Midbrain (tissue), 1 donor: ENCODE measurements around the gene GPATCH4.
"Not testable (repeated sequence)": the region's sequence is repeated elsewhere in the genome, so short reads cannot be mapped to it uniquely, and the experiment has no call there.

Source experiments
- DNase-seq: peaks from one replicate; lab custom pipeline; 2025; lab: John Stamatoyannopoulos, UW

Gene GPATCH4

DNA sequence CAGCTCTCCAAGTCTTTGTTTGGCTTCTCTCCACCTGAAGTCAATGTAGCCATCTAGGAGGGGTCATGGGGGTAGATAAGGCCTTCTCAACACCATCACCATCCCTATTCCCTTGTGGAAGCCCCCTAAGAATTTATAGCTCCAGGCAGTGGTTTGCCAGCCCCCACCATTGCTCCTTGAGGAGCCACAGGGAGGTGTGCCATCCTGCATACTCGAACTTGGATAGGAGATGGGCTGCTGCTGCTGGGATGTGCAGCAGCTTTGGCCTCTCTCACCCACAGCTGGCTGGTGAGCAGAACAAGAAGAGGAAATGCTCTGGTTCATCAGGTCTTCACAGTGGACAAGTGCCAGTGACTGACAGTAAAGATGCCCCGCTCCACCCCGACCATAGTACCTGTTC is 4.9 kb downstream of the GPATCH4 start:
- no peak for DNase-seq

DNA sequence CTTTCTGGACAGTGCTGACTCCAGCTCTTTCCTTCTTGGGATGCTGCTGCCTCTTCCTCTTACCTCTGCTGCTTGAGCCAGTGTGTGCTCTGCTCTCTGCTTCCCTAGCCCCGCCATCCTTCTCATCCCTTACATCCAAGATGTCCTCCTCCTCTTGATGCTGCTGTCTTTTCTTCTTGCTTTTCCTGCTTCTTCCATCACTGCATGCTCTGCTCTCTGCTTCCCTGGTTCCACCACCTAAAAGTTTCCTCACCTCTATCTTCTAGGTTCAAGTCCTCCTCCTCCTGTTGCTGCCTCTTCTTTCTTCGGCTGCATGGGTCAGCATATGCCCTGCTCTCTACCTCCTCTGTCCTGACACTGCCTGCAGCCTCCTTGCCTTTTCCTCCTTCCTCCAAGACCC is 6.3 kb downstream of the GPATCH4 start:
- no peak for DNase-seq

DNA sequence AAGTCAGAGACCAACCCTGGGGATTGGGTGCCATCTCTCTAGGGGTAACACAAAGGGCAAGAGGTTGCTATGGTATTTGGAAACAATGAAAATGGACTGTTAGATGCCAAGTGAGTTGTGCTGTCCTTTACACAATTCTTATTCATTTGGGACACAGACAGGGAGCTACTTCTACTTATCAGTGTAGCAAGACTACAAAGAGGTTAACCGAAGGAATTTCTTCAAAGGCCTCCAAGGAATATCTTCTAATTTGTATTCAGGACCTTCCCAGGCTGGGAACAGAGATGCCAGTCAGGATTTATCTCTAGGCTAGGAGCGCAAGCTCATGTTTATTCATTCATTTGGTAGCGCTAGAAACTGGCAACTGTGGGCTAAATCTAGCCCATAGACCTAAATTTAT is 7.1 kb downstream of the GPATCH4 start:
- DNase-seq, result peak; percentile 13

DNA sequence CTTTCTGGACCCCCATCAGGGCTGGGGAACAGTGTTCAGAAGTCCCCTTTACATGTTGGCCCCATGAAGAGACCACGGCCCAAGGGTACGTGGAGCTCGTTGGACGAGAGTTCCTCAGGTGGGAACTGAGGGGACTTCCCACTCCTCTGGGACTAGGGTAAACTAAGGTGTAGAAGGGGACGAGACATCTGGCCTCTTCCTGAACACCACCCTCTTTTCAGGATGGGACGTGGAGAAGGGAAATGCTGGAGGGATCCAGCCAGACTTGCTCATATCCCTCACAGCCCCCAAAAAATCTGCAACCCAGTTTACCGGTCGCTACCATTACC is 7.7 kb downstream of the GPATCH4 start:
- no peak for DNase-seq

DNA sequence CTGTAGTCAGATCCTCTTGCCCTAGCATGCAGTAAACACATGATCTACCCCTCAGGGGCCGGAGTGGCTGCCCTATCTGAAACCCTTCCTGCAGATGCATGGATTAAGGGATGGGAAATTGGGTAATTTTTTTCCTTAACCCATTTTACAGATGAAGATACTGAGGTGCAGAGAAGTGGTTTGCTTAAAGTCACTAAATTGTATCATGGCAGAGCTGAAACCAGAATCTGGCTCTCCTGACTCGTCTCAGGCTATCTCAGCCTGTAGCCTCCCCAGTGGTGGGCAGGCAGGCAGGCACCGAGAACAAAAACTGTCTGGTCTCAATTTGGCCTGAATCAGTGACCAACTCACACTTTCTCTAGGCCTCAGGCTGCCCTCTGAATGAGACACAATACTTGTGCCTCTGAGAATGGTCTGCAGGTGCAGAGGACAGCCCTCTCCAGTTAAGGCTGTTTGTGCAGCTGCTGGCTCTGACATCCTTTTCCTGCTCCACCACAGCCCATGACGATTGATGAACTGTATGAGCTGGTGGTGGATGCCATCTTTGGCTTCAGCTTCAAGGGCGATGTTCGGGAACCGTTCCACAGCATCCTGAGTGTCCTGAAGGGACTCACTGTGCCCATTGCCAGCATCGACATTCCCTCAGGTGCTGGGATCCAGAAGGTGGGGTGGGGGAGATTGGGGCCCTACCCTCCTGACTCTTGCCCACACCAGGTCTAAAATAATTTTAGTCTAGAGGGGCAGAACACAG is 8.2 kb downstream of the GPATCH4 start:
- DNase-seq, result no peak

DNA sequence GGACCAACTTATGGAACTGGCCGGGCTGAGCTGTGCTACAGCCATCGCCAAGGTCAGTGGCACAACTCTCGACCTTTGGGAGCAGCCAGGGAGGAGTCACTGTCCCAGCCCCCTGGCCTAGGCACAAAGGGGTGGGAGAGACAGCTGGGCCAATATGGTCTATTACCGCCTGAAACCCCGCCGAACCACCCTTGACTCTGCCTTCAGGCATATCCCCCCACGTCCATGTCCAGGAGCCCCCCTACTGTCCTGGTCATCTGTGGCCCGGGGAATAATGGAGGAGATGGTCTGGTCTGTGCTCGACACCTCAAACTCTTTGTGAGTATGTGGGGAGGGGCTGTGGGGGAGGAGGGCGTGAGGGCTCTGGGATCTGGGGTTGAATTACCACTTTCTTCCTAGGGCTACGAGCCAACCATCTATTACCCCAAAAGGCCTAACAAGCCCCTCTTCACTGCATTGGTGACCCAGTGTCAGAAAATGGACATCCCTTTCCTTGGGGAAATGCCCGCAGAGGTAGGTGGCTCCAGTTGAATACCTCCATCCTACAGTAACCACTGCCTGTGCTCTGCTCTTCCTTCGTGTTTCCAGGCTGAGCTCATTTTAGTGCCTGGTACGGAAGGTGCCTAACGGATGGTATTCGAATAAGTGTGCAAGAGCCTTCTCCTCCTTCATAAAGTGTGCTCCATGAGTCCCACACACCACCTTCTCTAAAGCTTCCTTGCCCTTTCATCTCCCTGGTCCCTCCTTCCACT is 8.9 kb downstream of the GPATCH4 start:
- DNase-seq, result no peak

DNA sequence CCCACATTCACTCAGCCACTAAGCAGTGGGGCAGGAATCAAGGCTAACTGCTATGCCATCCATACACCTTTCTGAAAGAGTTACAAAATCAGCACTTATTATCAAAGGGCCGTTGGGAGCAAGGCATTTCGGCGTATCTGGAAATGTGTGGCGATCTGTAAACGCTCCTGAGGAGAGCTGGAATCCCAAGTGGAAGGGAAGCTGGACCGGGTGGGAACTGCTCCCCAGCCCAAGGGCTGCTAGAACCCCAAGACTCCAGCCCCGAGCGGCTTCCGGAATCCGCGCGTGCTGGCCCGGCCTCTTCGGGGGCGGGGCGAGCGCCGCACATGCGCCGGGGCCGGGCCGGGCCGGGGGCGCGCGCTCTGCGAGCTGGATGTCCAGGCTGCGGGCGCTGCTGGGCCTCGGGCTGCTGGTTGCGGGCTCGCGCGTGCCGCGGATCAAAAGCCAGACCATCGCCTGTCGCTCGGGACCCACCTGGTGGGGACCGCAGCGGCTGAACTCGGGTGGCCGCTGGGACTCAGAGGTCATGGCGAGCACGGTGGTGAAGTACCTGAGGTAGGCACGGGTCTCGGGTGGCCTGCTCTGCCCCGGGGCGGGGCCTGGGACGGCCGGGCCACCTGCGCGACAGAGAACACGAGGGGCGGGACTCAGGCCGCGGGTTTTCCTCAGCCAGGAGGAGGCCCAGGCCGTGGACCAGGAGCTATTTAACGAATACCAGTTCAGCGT is 9.7 kb downstream of the GPATCH4 start, which contains the start of gene NAXE:
Gene NAXE, plus strand, starts transcription at position 345 of the 726 bp plus-strand sequence. Its CDS starts 29 bp downstream, at position 374.
- DNase-seq, result peak; percentile 73

DNA sequence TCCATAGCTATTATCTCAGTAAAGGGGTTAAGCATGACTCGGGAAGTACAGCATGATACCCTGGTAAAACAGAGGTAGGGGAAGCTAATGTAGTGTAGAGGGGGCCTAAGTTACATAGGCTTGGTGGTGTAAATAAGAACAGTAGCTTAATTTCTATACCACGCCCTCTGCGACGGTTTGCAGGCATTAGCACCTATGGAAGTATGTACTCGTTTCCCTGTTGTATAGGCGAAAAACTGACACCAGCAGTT is 10.2 kb downstream of the GPATCH4 start:
- DNase-seq, result no peak

DNA sequence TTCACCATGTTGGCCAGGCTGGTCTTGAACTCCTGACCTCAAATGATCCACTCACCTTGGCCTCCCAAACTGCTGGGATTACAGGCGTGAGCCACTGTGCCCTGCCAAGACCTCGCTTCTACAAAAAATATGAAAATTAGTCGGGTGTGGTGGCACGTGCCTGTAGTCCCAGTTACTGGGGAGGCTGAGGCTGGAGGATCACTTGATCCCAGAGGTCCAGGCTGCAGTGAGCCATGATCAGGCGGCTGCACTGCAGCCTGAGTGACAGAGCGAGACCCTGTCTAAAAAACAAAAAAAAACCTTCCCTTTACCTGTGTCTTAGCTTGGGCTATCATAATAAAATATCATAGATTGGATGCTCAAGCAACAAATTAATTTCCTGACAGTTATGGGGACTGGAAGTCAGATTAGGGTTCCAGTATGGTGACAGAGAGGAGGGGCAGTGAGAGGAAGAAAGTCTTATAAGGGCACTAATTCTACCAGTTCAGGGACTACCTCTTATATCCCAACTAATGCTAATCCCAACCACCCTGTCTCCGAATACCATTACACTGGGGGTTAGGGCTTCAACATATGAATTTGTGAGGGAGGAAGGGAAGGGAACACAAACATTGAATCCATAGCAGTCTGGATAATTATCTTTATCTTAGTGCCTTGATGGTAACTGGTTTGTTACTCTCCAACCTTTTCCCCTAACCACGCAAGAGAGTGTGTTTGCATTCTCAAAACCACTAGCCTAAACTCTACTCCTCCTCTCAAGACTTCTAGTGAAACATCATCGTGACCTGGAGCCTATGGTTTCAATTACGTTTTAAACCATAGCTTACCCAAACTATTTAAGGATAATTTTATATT is 10.7 kb downstream of the GPATCH4 start:
- DNase-seq, result no peak

DNA sequence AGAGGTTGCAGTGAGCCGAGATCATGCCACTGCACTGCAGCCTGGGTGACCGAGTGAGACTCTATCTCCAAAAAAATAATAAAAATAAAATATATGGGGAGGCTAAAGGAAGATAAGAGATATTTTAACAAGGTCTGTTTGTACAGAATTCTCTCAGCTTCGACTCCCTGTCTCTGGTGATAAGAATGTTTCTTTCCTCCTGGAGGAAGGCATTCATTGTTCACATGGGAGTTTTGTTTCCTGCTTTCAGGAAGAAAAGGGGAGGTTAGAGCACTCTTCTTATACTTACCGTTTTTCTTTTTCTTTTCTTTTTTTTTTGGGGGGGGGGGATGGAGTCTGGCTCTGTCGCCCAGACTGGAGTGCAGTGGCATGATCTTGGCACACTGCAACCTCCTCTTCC is 11.7 kb downstream of the GPATCH4 start:
- DNase-seq, result no peak

DNA sequence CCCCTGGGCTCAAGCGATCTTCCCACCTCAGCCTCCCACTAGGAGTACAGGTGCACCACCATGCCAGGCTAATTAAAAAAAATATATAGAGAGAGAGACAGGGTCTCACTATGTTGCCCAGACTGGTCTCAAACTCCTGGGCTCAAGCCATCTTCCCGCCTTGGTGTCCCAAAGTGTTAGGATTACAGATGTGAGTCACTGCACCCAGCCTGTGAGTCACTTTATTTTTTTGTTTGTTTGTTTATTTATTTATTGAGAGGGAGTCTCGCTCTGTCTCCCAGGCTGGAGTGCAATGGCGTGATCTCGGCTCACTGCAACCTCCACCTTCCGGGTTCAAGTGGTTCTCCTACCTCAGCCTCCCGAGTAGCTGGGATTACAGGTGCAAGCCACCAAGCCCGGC is 13.4 kb downstream of the GPATCH4 start:
- DNase-seq, result not testable (repeated sequence)

DNA sequence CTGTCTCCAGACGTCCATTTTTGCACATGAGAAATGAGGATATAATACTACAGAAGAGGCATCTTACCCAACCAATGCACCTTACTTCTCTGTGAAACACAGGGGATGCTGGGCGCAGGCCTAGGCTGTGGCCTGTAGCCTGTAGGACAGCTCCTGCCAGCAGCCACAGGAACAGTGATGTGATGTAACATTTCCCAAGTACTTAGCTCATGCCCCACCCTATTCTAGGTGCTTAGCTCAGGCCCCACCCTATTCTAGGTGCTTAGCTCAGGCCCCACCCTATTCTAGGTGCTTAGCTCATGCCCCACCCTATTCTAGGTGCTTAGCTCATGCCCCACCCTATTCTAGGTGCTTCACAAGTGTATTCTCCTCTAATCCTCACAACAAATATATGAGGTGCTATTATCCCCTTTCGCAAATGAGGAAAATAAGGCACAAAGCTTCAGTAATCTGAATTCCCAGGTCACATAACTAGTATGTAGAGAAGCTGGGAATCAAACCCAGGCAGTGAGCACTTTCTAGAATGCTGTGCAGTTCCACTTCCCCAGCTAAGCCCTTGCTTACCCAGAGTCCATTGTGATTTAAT is 14.3 kb downstream of the GPATCH4 start:
- DNase-seq, result no peak

DNA sequence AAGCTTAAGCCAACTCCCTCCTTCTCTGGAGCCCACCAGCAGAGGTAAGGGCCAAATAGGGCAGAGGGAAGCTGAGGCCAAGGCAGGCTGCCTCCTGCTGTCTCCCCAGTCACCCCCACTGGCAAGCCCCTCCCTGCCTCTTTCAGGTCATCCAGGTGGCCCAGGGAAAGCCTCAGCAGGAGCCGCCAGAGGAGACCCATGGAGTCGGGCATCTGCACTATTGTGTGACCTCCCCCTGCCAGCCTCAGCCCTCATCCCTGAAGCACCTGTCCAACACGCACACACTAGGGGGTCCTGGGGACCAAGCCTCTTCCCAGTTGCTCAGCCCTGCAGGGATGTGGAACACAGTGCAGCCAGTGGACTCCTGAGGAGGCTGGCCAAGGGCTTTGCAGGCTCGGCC is 15.0 kb downstream of the GPATCH4 start:
- DNase-seq, result no peak

DNA sequence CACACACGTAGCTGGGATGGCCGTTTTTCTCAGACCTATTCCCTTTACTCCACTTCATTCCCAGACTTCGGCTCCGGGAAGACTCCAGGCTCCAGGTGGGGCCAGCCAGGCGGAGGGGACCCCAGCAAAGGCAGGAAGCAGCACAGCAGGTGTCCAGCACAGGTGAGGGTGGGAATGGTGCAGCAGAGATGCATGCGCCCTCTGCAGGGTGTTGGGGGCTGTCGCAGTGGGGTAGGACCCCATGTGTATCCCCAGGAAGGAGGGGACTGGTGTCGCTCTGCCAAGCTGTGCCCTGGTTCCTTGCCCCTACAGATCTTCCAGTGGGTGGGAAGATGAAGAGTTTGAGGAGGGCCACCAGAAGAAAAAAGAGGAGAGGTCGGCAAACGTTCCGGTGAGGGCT is 16.5 kb downstream of the GPATCH4 start:
- no peak for DNase-seq

DNA sequence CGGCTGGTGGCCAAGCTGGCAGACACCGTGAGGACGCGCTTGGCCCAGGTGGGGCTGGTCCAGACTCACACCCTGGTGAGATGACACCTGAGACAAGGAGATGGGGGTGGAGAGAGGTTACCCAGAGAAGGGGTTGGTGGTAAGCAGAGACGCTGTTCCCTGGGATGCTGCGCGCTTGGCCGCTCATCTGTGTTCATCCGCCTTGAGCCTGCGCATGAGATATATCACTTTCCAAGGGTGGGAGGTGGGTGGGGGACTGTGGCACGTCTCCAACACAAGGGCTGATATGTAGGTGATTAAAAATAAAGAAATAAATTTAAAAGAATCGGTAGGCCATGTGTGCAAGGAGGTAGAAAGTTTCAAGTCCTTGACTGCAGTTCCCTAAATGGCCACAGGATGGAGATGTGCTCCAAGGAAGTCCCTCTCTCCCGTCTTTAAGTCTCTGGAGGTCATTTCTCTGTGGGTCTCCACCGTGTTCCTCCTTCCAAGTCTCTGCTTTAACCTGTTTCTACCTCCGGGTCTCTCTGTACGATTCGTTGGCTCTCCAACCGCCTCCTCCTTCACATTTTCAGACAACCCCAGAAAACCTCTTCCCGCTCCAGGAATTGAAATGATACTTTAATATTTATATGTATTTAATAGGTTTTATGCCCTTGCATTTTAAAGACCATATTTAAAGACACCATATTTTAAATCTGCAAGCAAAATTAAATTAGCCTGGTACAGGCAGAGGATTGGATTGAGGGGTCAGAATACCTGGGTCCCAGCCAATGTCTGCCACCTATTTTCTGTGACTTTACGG is 17.3 kb downstream of the GPATCH4 start:
- DNase-seq, result peak; percentile 78

DNA sequence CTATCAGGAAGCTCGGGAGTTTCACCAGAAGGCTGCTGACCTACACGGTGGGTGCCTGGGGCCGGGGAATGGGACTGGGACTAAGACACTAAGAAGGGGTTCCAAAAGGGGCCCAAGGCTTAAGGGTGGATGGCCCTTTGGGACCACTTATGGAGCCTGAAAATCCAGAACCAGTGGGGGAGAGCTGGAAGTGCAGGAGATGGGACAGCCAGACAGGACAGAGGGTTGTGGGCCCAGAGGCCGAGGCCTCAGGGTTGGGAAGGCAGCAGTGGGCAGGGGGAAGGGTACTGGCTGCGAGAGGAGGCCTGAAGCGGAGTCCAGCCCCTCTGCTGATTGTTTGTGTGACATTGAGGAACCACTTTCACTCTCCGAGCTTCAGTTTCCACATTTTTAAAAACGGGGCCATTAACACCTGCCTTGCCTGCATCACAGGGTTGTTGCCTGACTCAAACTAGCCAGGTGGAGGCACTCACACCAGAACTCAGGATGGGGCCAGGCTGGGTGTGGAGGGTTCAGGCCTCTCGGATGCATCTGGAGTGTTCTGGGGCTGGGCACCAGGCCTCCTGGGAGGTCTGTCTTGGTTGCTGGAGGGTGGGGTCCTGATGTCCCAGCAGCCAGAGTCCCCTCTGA is 18.8 kb downstream of the GPATCH4 start:
- DNase-seq, result no peak

DNA sequence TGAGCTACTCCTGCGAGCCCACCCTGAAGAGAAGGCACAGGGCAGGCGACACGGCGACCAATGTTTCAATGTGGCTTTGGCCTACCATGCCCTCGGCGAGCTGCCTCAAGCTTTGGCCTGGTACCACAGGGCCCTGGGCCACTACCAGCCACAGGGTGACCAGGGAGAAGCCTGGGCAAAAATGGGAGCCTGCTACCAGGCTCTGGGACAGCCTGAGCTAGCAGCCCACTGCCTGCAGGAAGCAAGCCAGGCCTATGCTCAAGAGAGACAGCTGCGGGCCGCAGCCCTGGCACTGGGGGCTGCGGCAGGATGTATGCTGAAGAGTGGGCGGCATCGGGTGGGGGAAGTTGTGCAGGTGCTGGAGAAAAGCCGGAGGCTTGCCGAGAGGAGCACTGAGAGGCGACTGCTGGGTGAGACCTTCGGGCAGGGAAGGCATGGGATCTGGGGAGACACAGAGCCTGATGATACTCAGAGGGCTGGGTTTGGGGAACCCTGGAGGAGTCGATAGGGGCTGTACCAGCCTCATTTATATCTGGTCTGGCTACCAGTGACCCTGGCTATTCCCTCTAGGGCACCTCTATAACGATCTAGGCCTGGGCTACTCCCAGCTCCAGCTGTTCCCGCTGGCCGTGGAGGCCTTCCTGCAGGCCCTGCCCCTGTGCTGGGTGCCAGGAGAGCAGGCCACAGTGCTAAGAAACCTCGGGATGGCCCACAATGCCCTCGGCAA is 19.5 kb downstream of the GPATCH4 start:
- no peak for DNase-seq

DNA sequence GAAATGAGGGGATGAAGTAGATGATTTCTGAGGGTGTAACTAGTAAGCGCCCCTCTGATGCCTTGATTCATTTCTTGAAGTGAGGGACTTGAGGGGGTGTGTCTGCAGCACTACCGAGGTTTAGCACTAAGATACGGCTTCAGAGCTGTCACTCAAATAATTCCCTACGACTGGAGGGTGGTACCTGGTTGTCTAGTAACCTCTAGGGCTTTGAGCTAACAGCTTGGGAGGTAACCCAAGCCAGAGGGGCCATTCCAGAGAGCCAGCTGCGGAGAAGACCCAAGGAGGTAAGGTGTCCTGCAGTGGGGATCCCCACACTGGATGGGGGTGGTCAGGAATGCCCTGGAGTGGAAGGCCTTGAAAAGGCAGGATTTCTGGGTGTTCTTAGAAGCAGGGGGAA is 21.8 kb downstream of the GPATCH4 start, which contains the start of gene TTC24:
Gene TTC24, plus strand, starts transcription at position 252 of the 400 bp plus-strand sequence. CDS start 1,642 bp downstream, outside the sequence.
- DNase-seq, result no peak

DNA sequence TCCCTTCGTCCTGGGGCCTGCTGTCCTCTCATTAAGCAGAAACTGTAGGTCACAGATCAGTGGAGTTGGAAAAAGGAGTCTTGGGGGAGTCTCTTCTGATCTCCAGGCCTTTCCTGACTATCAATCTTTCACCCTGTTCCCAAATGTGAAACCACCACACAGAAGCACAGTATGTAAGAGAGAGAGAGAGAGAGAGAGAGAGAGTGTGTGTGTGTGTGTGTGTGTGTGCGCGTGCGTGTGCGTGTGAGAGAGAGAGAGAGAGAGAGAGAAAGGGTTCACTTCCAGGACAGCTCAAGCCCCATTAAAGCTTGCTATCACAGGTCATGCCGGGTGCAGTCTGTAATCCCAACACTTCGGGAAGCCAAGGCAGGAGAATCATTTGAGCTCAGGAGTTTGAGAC is 23.2 kb downstream of the GPATCH4 start:
- no peak for DNase-seq

DNA sequence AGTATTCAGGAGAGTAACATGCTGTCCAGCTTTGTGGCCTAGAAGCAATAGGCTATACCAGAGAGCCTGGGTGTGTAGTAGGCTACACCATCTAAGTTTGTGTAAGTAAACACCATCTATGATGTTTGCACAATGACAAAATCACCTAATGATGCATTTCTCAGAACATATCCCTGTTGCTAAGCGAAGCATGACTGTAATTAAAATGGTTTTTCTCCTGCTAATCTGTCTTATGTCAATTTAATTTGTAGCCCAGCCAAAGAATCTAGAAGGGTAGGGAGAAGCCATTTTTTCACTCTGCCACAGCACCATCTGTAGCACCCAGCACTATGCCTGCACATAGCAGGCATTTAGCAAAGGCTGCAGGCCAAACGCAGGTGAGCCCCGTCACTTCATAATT is 23.7 kb downstream of the GPATCH4 start:
- no peak for DNase-seq
